GM10248 (cell line): ENCODE measurements around the gene VAMP2.
A peak's percentile ranks its signal among the peaks of the same experiment; 100 is the strongest.

Experiments
- CTCF ChIA-PET: fragments of 300-600 bp; sonication (Branson Sonifier 250); formaldehyde crosslinking; extraction: SDS; loops from one replicate; lab custom pipeline; 2021; ENCODE audit warnings: antibody characterized with exemption; lab: Yijun Ruan, JAX
- POLR2A ChIA-PET: fragments of 350-650 bp; sonication (Branson Sonifier 250); formaldehyde crosslinking; extraction: SDS; loops from one replicate; lab custom pipeline; 2020; ENCODE audit warnings: antibody characterized with exemption; lab: Yijun Ruan, JAX
- DNase-seq: peaks from one replicate; pipeline ENCODE4 v3.0.0; 2012; ENCODE audit errors: extremely low spot score
- TF ChIP-seq, protein P1 (sequence below): IDR thresholded peaks from 2 replicates; pipeline ENCODE4 v1.5.1; 2012; ENCODE audit warnings: mild to moderate bottlenecking, low read depth; ENCODE audit errors: extremely low read depth, missing control alignments, control extremely low read depth

Gene VAMP2

DNA sequence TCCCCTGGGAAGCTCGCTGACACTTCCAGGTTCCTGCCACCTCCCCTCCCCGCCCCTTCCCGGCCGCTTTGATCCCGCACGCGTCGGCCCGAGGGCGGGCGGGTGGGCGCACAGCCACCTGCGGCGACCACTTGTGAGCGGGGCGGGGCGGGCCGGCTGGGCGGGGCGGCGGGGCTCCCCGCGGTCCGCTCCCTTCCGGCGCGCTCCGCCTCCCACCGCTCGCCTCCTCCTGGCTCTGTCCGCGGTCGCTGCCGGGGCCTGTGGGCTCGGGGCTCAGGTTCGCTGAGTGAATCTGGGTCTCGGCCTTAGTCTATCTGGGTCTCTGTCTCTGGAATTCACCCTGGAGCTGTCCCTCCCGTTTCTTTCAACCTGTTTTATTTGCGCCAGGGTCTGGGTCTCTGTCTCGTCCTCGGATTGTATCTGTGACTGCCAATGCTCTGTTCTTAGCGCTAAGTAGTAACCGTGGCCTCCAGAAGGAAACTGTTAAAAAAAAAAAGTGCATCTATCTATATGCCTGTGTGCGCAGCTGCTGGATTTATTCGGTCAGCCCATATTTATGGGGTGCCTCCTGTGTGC is 36.2 kb downstream of the VAMP2 start:
- TF ChIP-seq, protein P1, sequence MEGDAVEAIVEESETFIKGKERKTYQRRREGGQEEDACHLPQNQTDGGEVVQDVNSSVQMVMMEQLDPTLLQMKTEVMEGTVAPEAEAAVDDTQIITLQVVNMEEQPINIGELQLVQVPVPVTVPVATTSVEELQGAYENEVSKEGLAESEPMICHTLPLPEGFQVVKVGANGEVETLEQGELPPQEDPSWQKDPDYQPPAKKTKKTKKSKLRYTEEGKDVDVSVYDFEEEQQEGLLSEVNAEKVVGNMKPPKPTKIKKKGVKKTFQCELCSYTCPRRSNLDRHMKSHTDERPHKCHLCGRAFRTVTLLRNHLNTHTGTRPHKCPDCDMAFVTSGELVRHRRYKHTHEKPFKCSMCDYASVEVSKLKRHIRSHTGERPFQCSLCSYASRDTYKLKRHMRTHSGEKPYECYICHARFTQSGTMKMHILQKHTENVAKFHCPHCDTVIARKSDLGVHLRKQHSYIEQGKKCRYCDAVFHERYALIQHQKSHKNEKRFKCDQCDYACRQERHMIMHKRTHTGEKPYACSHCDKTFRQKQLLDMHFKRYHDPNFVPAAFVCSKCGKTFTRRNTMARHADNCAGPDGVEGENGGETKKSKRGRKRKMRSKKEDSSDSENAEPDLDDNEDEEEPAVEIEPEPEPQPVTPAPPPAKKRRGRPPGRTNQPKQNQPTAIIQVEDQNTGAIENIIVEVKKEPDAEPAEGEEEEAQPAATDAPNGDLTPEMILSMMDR = no peak
- peak; percentile 75 for DNase-seq
- CTCF ChIA-PET = interaction anchor here (1.0 to 6.8 kb wide), 4 partner anchors 13 to 62 kb away, joined by 3 to 50 read pairs (median 4); no protein-coding TSS in a partner anchor
- POLR2A ChIA-PET = interaction anchor here (1.7 to 2.1 kb wide), 2 partner anchors 12 to 47 kb away, joined by 5 to 6 read pairs; no protein-coding TSS in a partner anchor

DNA sequence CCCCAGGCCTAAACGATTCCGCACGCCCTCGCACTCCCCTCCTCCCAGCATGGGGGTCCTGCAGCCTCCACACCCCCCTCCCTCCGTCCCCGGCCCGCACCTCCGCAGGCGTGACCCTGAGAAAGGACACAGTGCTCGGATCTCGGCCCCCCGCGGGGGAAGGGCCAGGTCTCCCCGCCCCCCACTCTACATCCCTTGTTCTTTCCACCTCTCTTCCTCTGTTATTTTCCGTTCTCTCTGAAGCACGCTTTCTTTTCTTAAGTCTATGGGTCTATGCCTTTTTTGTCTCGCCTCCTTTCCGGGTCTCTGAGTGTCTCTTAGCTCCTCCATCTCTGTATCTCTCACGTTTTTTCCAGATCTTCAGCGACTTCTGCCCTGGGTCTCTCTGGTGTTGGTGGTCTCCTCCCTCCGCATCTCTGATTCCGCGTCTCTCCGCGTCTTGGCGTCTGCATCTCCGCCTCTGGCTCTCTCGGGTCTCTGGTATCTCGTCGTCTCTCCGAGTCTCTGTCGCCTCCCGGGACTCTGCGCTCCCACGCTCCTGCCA is 36.7 kb downstream of the VAMP2 start:
- TF ChIP-seq, protein P1 = no peak
- POLR2A ChIA-PET = interaction anchor here (1.7 to 2.1 kb wide), 2 partner anchors 13 to 47 kb away, joined by 5 to 6 read pairs; no protein-coding TSS in a partner anchor
- no peak for DNase-seq
- CTCF ChIA-PET = interaction anchor here (1.0 to 6.8 kb wide), 4 partner anchors 13 to 62 kb away, joined by 3 to 50 read pairs (median 4); no protein-coding TSS in a partner anchor

- CTCF ChIA-PET = interaction anchor here (1.0 to 3.8 kb wide), 5 partner anchors 13 to 258 kb away, joined by 3 to 43 read pairs (median 3); partner anchors contain the start of gene BORCS6
- TF ChIP-seq, protein P1 = no peak
- POLR2A ChIA-PET = interaction anchor here (0.6 to 2.1 kb wide), 2 partner anchors 47 to 48 kb away, joined by 3 to 5 read pairs; no protein-coding TSS in a partner anchor
- DNase-seq = peak; percentile 80
These were observed 37.4 kb downstream of the VAMP2 start for GRCh38 chr17:8125154-8125946.

DNA sequence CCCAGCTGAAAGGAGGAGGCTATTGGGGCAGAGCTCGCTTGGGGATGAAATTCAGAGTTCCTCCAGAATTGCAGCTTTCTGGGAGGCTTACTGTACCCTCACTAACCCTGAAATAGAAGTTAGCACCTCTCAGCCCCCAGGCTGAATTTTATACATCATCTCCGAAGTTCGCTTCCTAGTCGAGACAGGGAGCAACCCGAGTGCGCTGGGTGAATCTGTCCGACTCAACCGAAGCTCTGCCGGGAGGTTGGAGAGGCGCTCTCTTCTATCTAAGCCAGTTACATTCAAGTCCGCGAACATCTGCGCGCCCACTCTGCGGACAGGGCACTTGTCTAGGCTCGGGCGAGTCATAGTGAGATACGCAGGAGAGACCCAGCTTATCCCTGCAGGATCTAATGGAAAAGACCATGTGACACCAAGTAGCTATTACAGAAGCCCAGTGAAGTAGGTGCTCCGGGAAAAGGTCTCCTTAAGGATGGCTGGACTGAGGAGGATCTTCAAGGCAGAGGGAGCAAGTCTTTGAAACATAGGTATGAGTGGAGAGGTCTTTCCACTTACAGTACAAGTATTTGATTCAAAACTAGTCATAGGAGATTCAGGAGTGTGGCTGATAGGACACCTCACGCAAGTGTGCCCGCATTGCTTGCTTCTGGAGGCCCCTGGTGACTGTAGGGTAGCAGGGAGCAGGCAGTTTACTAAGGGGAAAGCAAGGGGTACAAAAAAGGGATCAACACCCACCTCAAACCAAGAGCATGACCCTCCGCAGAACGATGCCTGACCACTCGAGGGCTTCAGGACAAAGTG is 38.2 kb downstream of the VAMP2 start:
- TF ChIP-seq, protein P1 = no peak
- POLR2A ChIA-PET = interaction anchor here (0.6 to 1.2 kb wide), 9 partner anchors 17 to 733 kb away, joined by 3 to 5 read pairs (median 3); partner anchors contain the start of gene PER1
- CTCF ChIA-PET = interaction anchor here (1.0 to 3.8 kb wide), 9 partner anchors 11 to 259 kb away, joined by 3 to 43 read pairs (median 3); partner anchors contain the start of genes BORCS6 and PFAS
- DNase-seq = no peak

- POLR2A ChIA-PET = interaction anchor here (0.6 to 1.2 kb wide), 8 partner anchors 18 to 734 kb away, joined by 3 to 5 read pairs (median 4); partner anchors contain the start of gene PER1
These were observed 38.9 kb downstream of the VAMP2 start, which contains the start of gene HES7 for GRCh38 chr17:8123695-8124349. TSS of gene HES7 (minus strand) at chr17:8124106. CDS start at chr17:8124084, 22 bp downstream.

More at GRCh38 chr17:8123695-8124349, 38.9 kb downstream of the VAMP2 start, which contains the start of gene HES7:
- CTCF ChIA-PET = interaction anchor here (1.0 to 3.8 kb wide), 10 partner anchors 11 to 260 kb away, joined by 3 to 43 read pairs (median 3); partner anchors contain the start of genes BORCS6 and PFAS
- DNase-seq = no peak
- TF ChIP-seq, protein P1 = no peak
